Activated T-cell treated with anti-CD3 and anti-CD28 coated beads for 48 hours (primary cell): ENCODE results near the gene XBP1.
"Not testable (repeated sequence)": the region's sequence is repeated elsewhere in the genome, so short reads cannot be mapped to it uniquely, and the experiment has no call there.

Experiments used
- DNase-seq: peaks from one replicate; pipeline ENCODE4 v3.0.0-alpha.2; 2020; ENCODE audit warnings: low read depth

XBP1 gene

DNA sequence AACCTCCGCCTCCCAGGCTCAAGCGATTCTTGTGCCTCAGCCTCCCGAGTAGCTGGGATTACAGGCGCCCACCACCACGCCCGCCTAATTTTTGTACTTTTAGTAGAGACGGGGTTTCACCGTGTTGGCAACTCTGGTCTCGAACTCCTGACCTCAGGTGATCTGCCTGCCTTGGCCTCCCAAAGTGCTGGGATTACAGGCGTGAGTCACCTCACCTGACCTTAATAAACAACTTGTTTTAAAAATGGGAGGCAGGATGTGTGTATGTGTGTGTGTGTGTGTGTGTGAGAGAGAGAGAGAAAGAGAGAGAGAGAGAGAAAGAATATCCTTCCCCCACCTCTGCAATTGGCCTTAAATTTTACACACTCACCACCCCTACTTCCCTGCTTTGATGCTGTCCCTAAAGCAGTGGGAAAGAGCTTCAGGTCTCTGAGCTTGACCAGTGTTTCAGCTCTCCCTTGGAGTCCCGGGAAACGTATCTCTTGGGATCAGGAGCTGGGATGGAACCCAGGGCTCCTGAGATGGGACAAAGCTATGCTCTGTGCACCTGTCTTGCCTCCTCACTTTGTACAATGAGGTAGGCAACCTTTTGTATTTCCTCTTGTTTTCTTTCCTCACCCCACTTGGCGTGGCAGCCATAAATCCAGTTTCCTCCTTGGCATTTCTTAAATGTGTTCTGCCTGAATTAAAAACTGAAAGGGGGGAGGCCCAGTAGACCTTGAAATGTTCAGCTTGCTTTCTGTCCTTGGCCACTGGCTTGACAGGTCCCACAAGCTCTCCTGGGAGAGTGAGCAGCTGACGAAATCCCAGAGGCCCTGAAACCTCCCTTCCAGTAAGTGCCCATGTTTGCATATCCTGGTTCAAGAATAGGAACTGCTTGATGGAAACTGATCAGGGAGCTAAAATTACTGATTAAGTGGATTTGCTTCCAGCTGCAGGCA, 17.8 kb upstream of the XBP1 start:
- no peak for DNase-seq

GRCh38 chr22:28817064-28817463, 16.7 kb upstream of the XBP1 start:
- DNase-seq = no peak

DNA sequence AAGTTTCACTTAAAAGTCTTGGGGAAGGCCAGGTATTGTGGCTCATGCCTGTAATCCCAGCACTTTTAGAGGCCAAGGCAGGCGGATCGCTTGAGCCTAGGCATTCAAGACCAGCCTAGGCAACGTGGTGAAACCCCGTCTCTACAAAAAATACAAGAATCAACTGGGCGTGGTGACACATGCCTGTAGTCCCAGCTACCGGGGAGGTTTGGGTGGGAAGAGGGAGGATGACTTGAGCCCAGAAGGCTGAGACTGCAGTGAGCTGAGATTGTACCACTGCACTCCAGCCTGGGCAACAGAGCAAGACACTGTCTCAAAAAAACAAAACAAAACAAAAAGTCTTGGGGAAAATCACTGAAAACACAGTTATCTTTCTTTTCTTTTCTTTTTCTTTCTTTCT, 15.4 kb upstream of the XBP1 start:
- no peak for DNase-seq

DNA sequence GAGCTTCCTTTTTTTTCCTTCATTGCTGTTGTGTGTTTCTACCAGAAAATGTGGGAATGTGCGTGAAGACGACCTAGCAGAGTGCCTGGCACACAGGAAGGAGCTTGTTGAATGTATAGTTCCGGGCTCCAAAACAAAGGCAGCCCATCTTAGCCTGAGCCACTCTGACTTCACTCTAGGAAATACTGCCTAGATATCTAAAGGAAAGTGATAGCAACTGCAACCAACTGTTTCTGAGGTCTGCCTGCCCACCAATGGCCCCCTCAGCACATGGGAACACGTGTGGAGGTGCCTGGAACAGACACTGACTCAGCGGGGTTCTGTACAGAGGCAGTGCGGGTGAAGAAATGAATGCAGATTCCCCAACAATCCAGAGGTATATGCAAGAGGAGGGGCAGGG, 14.7 kb upstream of the XBP1 start:
- DNase-seq = no peak

DNA sequence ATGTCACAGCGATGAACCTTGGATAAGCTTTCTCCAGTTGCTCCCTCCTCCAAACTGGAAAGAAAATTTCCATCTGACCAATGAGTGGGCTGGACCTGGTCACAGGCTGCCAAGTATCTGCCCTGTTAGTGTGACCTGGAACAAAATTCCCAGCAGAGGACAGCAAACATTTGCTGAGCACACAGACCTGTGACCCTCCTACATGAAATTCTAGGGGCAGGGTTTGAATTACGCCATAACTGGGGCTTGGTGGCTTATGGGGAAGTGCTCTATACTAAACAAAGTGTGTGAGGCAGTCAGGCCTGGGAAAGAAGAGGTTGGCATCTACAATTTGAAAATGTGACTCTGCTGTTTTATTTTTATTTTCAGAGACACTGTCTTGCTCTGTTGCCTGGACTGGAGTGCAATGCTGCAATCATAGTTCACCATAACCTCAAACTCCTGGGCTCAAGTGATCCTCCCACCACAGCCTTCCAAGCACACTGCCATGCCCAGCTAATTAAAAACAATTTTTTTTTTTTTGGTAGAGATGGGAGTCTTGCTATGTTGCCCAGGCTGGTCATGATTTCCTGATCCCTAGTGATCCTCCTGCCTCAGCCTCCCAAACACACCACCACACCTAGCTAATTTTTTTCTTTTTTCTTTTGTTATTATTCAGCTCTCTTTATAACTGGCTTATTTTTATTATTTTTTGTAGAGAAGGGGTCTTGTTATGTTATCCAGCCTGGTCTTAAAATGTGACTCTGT, 13.6 kb upstream of the XBP1 start:
- DNase-seq = no peak

GRCh38 chr22:28812516-28812915, 12.1 kb upstream of the XBP1 start:
- no peak for DNase-seq

- no peak for DNase-seq
These were observed 10.6 kb upstream of the XBP1 start for GRCh38 chr22:28810821-28811491.

- no peak for DNase-seq
These were observed 8.5 kb upstream of the XBP1 start for GRCh38 chr22:28808716-28809355.

DNA sequence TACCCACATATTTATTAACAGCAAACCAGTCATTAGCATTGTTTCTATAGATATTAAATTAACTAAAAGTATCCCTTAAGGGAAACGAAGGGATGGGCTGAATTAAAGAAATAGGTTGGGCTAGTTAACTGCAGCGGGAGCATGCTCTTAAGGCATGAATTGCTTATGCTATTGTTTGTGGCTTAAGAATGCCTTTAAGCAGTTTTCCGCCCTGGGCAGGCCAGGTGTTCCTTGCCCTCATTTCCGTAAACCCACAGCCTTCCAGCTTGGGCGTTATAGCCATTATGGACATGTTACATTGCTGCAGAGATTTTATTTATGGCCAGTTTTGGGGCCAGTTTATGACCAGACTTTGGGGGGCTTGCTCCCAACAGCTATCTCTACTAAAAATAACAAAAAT, 5.1 kb upstream of the XBP1 start:
- not testable (repeated sequence) for DNase-seq

GRCh38 chr22:28802595-28803123, 2.3 kb upstream of the XBP1 start:
- no peak for DNase-seq

GRCh38 chr22:28801845-28802594, 1.7 kb upstream of the XBP1 start:
- DNase-seq = no peak

GRCh38 chr22:28799606-28800307, 612 bp downstream of the XBP1 start:
- DNase-seq = no peak

- no peak for DNase-seq
These were observed 1.4 kb downstream of the XBP1 start for GRCh38 chr22:28798810-28799605.

- no peak for DNase-seq
These were observed 4.2 kb downstream of the XBP1 start for GRCh38 chr22:28795932-28796856.

GRCh38 chr22:28795071-28795693, 5.2 kb downstream of the XBP1 start:
- DNase-seq = no peak

- no peak for DNase-seq
These were observed 6.3 kb downstream of the XBP1 start for GRCh38 chr22:28793976-28794584.

DNA sequence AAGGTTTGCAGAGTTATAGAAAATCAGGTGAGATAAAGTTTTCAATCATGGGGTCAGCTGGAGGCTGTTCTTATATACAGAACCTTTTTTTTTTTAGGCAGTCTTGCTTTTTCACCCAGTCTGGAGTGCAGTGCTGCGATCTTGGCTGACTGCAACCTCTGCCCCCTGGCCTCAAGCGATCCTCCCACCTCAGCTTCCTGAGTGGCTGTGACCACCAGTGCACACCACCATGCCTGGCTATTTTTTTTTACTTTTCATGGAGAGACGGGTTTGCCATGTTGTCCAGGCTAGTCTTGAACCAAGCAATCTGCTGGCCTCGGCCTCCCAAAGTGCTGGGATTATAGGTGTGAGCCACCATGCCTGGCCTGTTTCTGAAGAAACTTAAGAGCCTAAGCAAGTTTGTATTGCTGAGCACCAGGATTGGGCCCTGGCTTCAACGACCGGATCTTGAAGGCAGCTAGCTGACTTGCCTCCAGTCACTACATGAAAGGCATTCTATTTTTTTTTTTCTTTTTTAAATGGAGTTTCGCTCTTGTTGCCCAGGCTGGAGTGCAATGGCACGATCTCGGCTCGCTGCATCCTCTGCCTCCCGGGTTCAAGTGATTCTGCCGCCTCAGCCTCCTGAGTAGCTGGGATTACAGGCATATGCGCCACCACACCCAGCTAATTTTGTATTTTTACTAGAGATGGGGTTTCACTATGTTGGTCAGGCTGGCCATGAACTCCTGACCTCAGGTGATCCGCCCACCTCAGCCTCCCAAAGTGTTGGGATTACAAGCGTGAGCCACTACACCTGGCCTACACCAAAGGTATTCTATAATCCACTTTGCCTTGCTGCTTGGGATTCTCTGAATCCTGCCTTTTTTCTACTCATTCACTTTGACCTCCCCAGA, 7.6 kb downstream of the XBP1 start:
- DNase-seq = no peak
